Small intestine (tissue), 7 donors: ENCODE results near the gene ACAA1. TPM values are rescaled to one million over a fixed set of nuclear protein-coding genes. Genes with fewer than 3 reads are reported as not detected.
A peak's percentile ranks its signal among the peaks of the same experiment; 100 is the strongest.

Source experiments
- DNase-seq, 2 donors: peaks; one replicate each; pipeline versions ENCODE4 v3.0.0 to v3.0.0-alpha.2; 2013
- FAIRE-seq: peaks from 2 replicates; lab custom pipeline; 2012; peaks lifted over from hg19 to GRCh38; lab: Jason Lieb, UNC
- H3K27ac ChIP-seq, 3 donors: one replicate each; pipeline ENCODE4 v1.5.1; 2013; ENCODE audit warnings: low read length in 2 of 3, mild to moderate bottlenecking in 2 of 3, control low read depth in 1 of 3, inconsistent platforms in 1 of 3, low read depth in 1 of 3, moderate library complexity in 1 of 3
- H3K27me3 ChIP-seq, 3 donors: one replicate each; pipeline ENCODE4 v1.6.1; 2013; ENCODE audit warnings: low read length in 3 of 3, inconsistent platforms in 1 of 3; ENCODE audit not compliant: control insufficient read depth in 3 of 3, insufficient read depth in 3 of 3
- H3K36me3 ChIP-seq, 3 donors: one replicate each; pipeline ENCODE4 v1.6.1; 2013; ENCODE audit warnings: low read length in 3 of 3, inconsistent platforms in 1 of 3, low read depth in 1 of 3, mild to moderate bottlenecking in 1 of 3, moderate library complexity in 1 of 3; ENCODE audit not compliant: control insufficient read depth in 3 of 3, insufficient read depth in 2 of 3
- H3K4me1 ChIP-seq, 3 donors: one replicate each; pipeline ENCODE4 v1.6.1; 2013; ENCODE audit warnings: low read length in 2 of 3, inconsistent platforms in 1 of 3, low read depth in 1 of 3, mild to moderate bottlenecking in 1 of 3, moderate library complexity in 1 of 3; ENCODE audit not compliant: control insufficient read depth in 3 of 3, insufficient read depth in 2 of 3
- H3K4me3 ChIP-seq, 3 donors: one replicate each; pipeline ENCODE4 v1.5.1; 2013; ENCODE audit warnings: low read length in 3 of 3, control low read depth in 1 of 3, inconsistent platforms in 1 of 3, low read depth in 1 of 3, mild to moderate bottlenecking in 1 of 3, moderate library complexity in 1 of 3
- H3K9me3 ChIP-seq, 2 donors: one replicate each; pipeline ENCODE4 v1.6.1; 2013; ENCODE audit warnings: low read depth in 1 of 2, low read length in 1 of 2; ENCODE audit not compliant: control insufficient read depth in 2 of 2, insufficient read depth in 1 of 2
- WGBS, 3 donors: extraction: QIAGEN DNeasy Blood & Tissue Kit; methylation state at CpG; one replicate each; pipeline ENCODE4 v1.1.7; 2013; 5-methylcytosine and 5-hydroxymethylcytosine counted together
- polyA plus RNA-seq, 4 donors: library from polyadenylated mRNA; stranded (reverse) in 3 of 4; unstranded in 1 of 4; fragments of 200-250 nt in 3 of 4; fragments of 120-200 nt in 1 of 4; gene quantifications; one replicate each; pipeline versions ENCODE4 v1.2.1 to v1.2.3, GENCODE V29; 2013
- donor health status: healthy with polysubstance abuse.
- donor health status: control.
- donor health status: control.
- donor health status: Bipolar disorder and iron deficiency.
- donor health status: healthy.

Gene ACAA1
- polyA plus RNA-seq, 4 donors: 59.6 to 443 (median 210) TPM

- FAIRE-seq (no peak), DNase-seq (peak in 1 of 2 donors; percentile 67)
- Histone ChIP-seq H3K9me3 (no peaks in the 10 kb centered on the region), H3K27me3 (no peaks in the 10 kb centered on the region), H3K27ac (peak overlapping the region in 2 of 3 donors; percentile 28 to 67), H3K36me3 (no peaks in the 10 kb centered on the region), H3K4me1 (no peaks in the 10 kb centered on the region), H3K4me3 (no peak overlapping the region)
- 64 to 83% (median 71%) methylated on average over 3 of the region's 3 CpGs for WGBS, 3 donors
Measured at GRCh38 chr3:38151667-38152265, 14.8 kb upstream of the ACAA1 start.

GRCh38 chr3:38150780-38151528, 14.0 kb upstream of the ACAA1 start:
- FAIRE-seq (no peak), DNase-seq (no peak)
- 76 to 80% (median 80%) methylated on average over 3 of the region's 3 CpGs for WGBS, 3 donors
- Histone ChIP-seq H3K4me3 (no peak overlapping the region), H3K9me3 (peaks cover 0 to 2% of the 10 kb centered on the region in 2 donors), H3K4me1 (no peaks in the 10 kb centered on the region), H3K27me3 (peaks cover 0 to 4% (median 0%) of the 10 kb centered on the region in 3 donors), H3K27ac (peak overlapping the region in 2 of 3 donors; percentile 28 to 67), H3K36me3 (no peaks in the 10 kb centered on the region)

GRCh38 chr3:38149708-38150107, 12.8 kb upstream of the ACAA1 start:
- WGBS, 3 donors: 48 to 75% (median 53%) methylated on average over 3 of the region's 3 CpGs
- Histone ChIP-seq H3K27me3 (peaks cover 0 to 5% (median 0%) of the 10 kb centered on the region in 3 donors), H3K4me1 (no peaks in the 10 kb centered on the region), H3K36me3 (no peaks in the 10 kb centered on the region), H3K27ac (no peak overlapping the region), H3K9me3 (peaks cover 0 to 6% of the 10 kb centered on the region in 2 donors), H3K4me3 (no peak overlapping the region)
- DNase-seq: no peak
- FAIRE-seq: no peak

- WGBS, 3 donors: 76 to 86% (median 82%) methylated on average over 5 of the region's 5 CpGs
- FAIRE-seq (no peak), DNase-seq (no peak)
- peaks cover 0 to 5% (median 0%) of the 10 kb centered on the region in 3 donors for H3K27me3 ChIP-seq
- H3K4me3 ChIP-seq: no peak overlapping the region
- H3K36me3 ChIP-seq: no peaks in the 10 kb centered on the region
- no peak overlapping the region for H3K27ac ChIP-seq
- peaks cover 0 to 6% of the 10 kb centered on the region in 2 donors for H3K9me3 ChIP-seq
- H3K4me1 ChIP-seq: no peaks in the 10 kb centered on the region
Measured at GRCh38 chr3:38148311-38148882, 11.5 kb upstream of the ACAA1 start.

- H3K4me3 ChIP-seq: no peak overlapping the region
- 93 to 94% (median 94%) methylated on average over 3 of the region's 3 CpGs for whole genome bisulfite sequencing, 3 donors
- no peaks in the 10 kb centered on the region for H3K4me1 ChIP-seq
- peaks cover 0 to 3% (median 0%) of the 10 kb centered on the region in 3 donors for H3K36me3 ChIP-seq
- peaks cover 0 to 5% (median 0%) of the 10 kb centered on the region in 3 donors for H3K27me3 ChIP-seq
- H3K9me3 ChIP-seq: peaks cover 0 to 6% of the 10 kb centered on the region in 2 donors
- no peak for FAIRE-seq
- H3K27ac ChIP-seq: no peak overlapping the region
- DNase-seq: no peak
Measured at GRCh38 chr3:38147421-38147820, 10.5 kb upstream of the ACAA1 start.

- no peak overlapping the region for H3K27ac ChIP-seq
- FAIRE-seq (peak; percentile 23), DNase-seq (no peak)
- no peaks in the 10 kb centered on the region for H3K4me1 ChIP-seq
- peaks cover 0 to 6% of the 10 kb centered on the region in 2 donors for H3K9me3 ChIP-seq
- 86 to 95% (median 89%) methylated on average over 2 of the region's 2 CpGs for WGBS, 3 donors
- H3K27me3 ChIP-seq: peaks cover 0 to 5% (median 0%) of the 10 kb centered on the region in 3 donors
- no peak overlapping the region for H3K4me3 ChIP-seq
- peaks cover 0 to 10% (median 4%) of the 10 kb centered on the region in 3 donors for H3K36me3 ChIP-seq
Measured at GRCh38 chr3:38146504-38146903, 9.6 kb upstream of the ACAA1 start.

- Histone ChIP-seq H3K27ac (no peak overlapping the region), H3K9me3 (peaks cover 0 to 6% of the 10 kb centered on the region in 2 donors), H3K4me1 (peaks cover 0 to 11% (median 7%) of the 10 kb centered on the region in 3 donors), H3K4me3 (no peak overlapping the region), H3K36me3 (peaks cover 0 to 25% (median 4%) of the 10 kb centered on the region in 3 donors), H3K27me3 (peaks cover 0 to 5% (median 0%) of the 10 kb centered on the region in 3 donors)
- FAIRE-seq (no peak), DNase-seq (no peak)
- 64 to 86% (median 84%) methylated on average over 3 of the region's 3 CpGs for WGBS, 3 donors
Measured at GRCh38 chr3:38143511-38143910, 6.6 kb upstream of the ACAA1 start.

- FAIRE-seq: no peak
- 86 to 95% (median 92%) methylated on average over 1 of the region's 1 CpG for WGBS, 3 donors
- Histone ChIP-seq H3K36me3 (peaks cover 0 to 25% (median 4%) of the 10 kb centered on the region in 3 donors), H3K9me3 (peaks cover 0 to 6% of the 10 kb centered on the region in 2 donors), H3K4me3 (no peak overlapping the region), H3K27ac (no peak overlapping the region), H3K4me1 (peaks cover 0 to 13% (median 7%) of the 10 kb centered on the region in 3 donors), H3K27me3 (peaks cover 0 to 5% (median 0%) of the 10 kb centered on the region in 3 donors)
- no peak for DNase-seq
Measured at GRCh38 chr3:38142959-38143358, 6.0 kb upstream of the ACAA1 start.
